ENCODE measurements around the gene HSPH1.
A peak's percentile ranks its signal among the peaks of the same experiment; 100 is the strongest.

HSPH1 gene

DNA sequence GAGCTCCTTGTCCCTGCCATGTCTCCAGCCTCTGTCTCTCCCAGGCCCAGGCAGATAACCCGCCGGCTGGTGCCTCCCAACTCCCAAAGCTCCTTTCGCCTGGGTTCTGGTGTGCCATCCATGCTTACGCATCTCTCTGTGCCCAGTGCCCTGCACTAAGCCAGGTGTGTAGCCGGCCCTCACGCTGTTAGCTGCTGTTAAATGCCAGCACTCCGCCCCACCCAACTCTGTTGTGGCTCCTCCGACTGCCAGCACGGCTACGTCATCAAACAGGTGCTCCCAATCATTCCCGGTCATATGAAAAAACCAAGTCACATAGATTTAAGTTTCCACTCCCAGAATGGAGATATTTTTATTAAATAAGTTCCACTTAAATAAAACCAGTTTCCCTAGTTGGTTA is 7.0 kb upstream of the HSPH1 start:
- ChIA-PET POLR2A (ENCODE audit: low non-redundant PET) (no interaction called here), CTCF (interaction anchor here (0.7 kb wide), 1 partner anchor 13 kb away, joined by 5 read pairs; no protein-coding TSS in a partner anchor)
- H3K27ac ChIP-seq: no peak overlapping the region
- DNase-seq (ENCODE audit: low spot score): no peak
- TF ChIP-seq, protein P1, sequence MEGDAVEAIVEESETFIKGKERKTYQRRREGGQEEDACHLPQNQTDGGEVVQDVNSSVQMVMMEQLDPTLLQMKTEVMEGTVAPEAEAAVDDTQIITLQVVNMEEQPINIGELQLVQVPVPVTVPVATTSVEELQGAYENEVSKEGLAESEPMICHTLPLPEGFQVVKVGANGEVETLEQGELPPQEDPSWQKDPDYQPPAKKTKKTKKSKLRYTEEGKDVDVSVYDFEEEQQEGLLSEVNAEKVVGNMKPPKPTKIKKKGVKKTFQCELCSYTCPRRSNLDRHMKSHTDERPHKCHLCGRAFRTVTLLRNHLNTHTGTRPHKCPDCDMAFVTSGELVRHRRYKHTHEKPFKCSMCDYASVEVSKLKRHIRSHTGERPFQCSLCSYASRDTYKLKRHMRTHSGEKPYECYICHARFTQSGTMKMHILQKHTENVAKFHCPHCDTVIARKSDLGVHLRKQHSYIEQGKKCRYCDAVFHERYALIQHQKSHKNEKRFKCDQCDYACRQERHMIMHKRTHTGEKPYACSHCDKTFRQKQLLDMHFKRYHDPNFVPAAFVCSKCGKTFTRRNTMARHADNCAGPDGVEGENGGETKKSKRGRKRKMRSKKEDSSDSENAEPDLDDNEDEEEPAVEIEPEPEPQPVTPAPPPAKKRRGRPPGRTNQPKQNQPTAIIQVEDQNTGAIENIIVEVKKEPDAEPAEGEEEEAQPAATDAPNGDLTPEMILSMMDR (conservative IDR thresholded peaks at IDR 0.05; ENCODE audit: low read depth): no peak

GRCh38 chr13:31168166-31168565 is 6.5 kb upstream of the HSPH1 start:
- ChIA-PET CTCF (no interaction called here), POLR2A (ENCODE audit: low non-redundant PET) (no interaction called here)
- H3K27ac ChIP-seq: no peak overlapping the region
- no peak for DNase-seq (ENCODE audit: low spot score)
- TF ChIP-seq, protein P1 (conservative IDR thresholded peaks at IDR 0.05; ENCODE audit: low read depth): no peak

GRCh38 chr13:31167490-31167889 is 5.8 kb upstream of the HSPH1 start:
- ChIA-PET CTCF (no interaction called here), POLR2A (ENCODE audit: low non-redundant PET) (no interaction called here)
- H3K27ac ChIP-seq: no peak overlapping the region
- TF ChIP-seq, protein P1 (conservative IDR thresholded peaks at IDR 0.05; ENCODE audit: low read depth): no peak
- no peak for DNase-seq (ENCODE audit: low spot score)

GRCh38 chr13:31166591-31166990 is 4.9 kb upstream of the HSPH1 start:
- POLR2A ChIA-PET (ENCODE audit: low non-redundant PET): no interaction called here
- H3K27ac ChIP-seq: no peak overlapping the region
- CTCF ChIA-PET: no interaction called here
- TF ChIP-seq, protein P1 (conservative IDR thresholded peaks at IDR 0.05; ENCODE audit: low read depth): no peak
- DNase-seq (ENCODE audit: low spot score): peak; percentile 45

DNA sequence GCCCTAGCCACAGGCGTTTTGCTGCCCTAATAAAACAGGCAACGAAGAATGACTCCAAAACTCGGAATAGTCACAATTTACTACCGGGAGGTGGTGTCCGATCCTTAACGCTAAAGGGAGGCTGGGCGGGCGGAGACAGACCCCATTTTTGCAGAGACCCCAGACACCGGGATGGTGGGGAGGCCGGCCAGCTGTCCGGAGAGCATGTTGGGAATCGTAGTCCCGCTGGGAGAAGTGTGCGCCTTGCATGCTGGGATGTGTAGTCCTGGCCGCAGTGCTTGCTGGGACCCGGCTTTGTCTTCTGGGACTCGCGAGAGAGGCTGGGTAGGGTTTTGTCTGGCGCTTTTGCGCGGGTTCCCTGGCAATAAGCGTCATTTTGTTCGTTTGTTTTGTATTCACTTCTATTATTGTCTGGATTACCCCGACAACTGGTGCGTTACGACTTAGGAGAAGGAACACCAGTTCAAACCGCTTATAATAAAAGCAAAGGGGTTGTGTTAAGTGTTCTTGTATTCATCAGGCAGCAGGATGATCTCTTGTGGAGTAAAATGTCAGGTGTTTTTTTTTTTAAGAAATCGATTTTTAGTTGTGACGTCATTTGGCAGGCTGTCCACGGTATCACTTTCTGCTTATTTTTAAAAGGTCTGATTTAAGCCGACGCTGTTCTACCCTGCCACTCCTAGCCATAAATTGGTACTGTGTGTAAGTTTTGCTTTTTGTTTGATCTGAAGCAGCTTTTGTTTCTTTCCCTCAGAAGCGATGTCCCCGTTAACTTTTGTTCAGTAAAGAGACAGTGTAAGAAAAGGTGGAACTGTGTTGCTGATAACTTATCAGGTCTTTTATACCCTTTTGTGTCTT is 676 bp upstream of the HSPH1 start:
- H3K27ac ChIP-seq: peak overlapping the region; percentile 93
- DNase-seq (ENCODE audit: low spot score): peak; percentile 93
- POLR2A ChIA-PET (ENCODE audit: low non-redundant PET): no interaction called here
- TF ChIP-seq, protein P1 (conservative IDR thresholded peaks at IDR 0.05; ENCODE audit: low read depth): no peak
- CTCF ChIA-PET: interaction anchor here (0.6 to 1.0 kb wide), 2 partner anchors 37 to 99 kb away, joined by 3 to 5 read pairs; partner anchors contain the start of gene B3GLCT

DNA sequence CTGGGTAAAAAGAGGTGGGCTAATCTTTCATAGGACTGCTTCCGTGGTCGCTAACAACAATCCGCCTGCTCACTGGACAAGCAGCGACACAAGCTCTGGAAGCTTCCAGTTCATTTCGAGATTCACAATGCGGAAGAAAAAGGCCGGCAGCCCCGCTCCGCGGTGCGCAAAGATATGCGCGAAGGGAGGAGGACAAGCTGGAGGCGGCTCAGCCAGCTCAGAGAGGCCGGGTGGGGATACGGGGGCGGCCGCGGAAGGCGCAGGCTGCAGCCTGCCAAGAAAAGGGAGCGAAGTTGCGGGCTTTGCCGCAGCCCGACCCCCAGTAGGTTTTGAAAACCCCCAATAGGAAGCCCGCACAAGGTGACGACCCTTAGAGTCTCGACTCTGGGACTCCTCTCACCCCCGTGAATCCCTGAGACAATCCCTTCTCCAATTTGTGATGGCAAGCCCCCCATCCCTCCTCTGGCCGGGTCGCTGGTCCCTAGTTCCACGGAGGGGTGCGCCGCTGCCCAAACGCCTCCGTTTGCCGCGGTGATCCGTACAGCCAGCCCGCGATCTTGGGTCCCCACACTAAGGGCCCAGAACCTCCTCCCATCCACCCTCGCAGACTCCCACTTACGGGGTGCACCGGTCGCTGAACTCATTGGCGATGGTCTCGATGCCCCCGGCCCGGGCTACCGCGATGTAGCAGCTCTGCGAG is 697 bp downstream of the HSPH1 start:
- CTCF ChIA-PET: interaction anchor here (0.8 to 0.9 kb wide), 2 partner anchors 31 to 117 kb away, joined by 4 read pairs; no protein-coding TSS in a partner anchor
- peak overlapping the region; percentile 93 for H3K27ac ChIP-seq
- POLR2A ChIA-PET (ENCODE audit: low non-redundant PET): no interaction called here
- DNase-seq (ENCODE audit: low spot score): peak; percentile 39
- TF ChIP-seq, protein P1 (conservative IDR thresholded peaks at IDR 0.05; ENCODE audit: low read depth): no peak
